Activated T-cell treated with anti-CD3 and anti-CD28 coated beads, Interleukin-2, amount 50 U/mL, for 72 hours (primary cell): Measurements from ENCODE around the gene LINGO4. TPM values are rescaled to one million over a fixed set of nuclear protein-coding genes. Genes with fewer than 3 reads are reported as not detected.

Experiments
- ATAC-seq, 2 donors: fragments of 150-1000 bp; cut with Tn5 transposase; replicated peaks in 1 of 2; 2 replicates each; pipeline ENCODE4 v1.10.0; 2021; ENCODE audit warnings: moderate library complexity in 2 of 2, mild to moderate bottlenecking in 1 of 2
- DNase-seq, 2 donors: peaks; one replicate each; pipeline ENCODE4 v3.0.0; 2021 to 2022; ENCODE audit warnings: mixed read lengths in 1 of 2
- H3K27ac Mint-ChIP-seq: one replicate; pipeline ENCODE4 v1.8.0; 2022; ENCODE audit warnings: mild to moderate bottlenecking, moderate library complexity, mixed read lengths
- H3K27me3 Mint-ChIP-seq: one replicate; pipeline ENCODE4 v1.8.0; 2022; ENCODE audit warnings: low read depth, mixed read lengths
- H3K36me3 Mint-ChIP-seq, 2 donors: one replicate each; pipeline ENCODE4 v1.8.0; 2022; ENCODE audit warnings: mixed read lengths in 2 of 2, mild to moderate bottlenecking in 1 of 2; ENCODE audit not compliant: insufficient read depth in 2 of 2
- H3K4me1 Mint-ChIP-seq: one replicate; pipeline ENCODE4 v1.8.0; 2022; ENCODE audit warnings: low read depth, mixed read lengths
- H3K4me3 Mint-ChIP-seq, 2 donors: one replicate each; pipeline ENCODE4 v1.8.0; 2022; ENCODE audit warnings: mild to moderate bottlenecking in 2 of 2, mixed read lengths in 2 of 2, moderate library complexity in 2 of 2
- H3K9me3 Mint-ChIP-seq, 2 donors: one replicate each; pipeline ENCODE4 v1.8.0; 2022; ENCODE audit warnings: mixed read lengths in 2 of 2
- total RNA-seq, 2 donors: library from RNA; stranded (reverse); gene quantifications; one replicate each; pipeline ENCODE4 v1.2.3, GENCODE V29; 2022

LINGO4 gene
- total RNA-seq, 2 donors from 2014 or later, result 0.19 to 0.88 TPM

GRCh38 chr1:151830055-151830454, 24.8 kb upstream of the LINGO4 start:
- Mint-ChIP-seq H3K4me1 (peaks cover 97% of the 10 kb centered on the region), H3K36me3 (no peaks in the 10 kb centered on the region), H3K4me3 (peak overlapping the region; percentile 81 to 82), H3K9me3 (no peaks in the 10 kb centered on the region), H3K27me3 (no peaks in the 10 kb centered on the region), H3K27ac (peak overlapping the region; percentile 59)
- DNase-seq (no peak), ATAC-seq (no peak)

GRCh38 chr1:151829352-151830046, 24.3 kb upstream of the LINGO4 start:
- Mint-ChIP-seq H3K27me3 (no peaks in the 10 kb centered on the region), H3K9me3 (no peaks in the 10 kb centered on the region), H3K36me3 (no peaks in the 10 kb centered on the region), H3K4me1 (peaks cover 98% of the 10 kb centered on the region), H3K4me3 (peak overlapping the region; percentile 81 to 82), H3K27ac (peak overlapping the region; percentile 59)
- DNase-seq (no peak), ATAC-seq (peak; percentile 15 to 35)

- no peaks in the 10 kb centered on the region for H3K27me3 Mint-ChIP-seq
- H3K27ac Mint-ChIP-seq, result peak overlapping the region; percentile 59
- H3K4me3 Mint-ChIP-seq, result peak overlapping the region; percentile 81 to 82
- DNase-seq (no peak), ATAC-seq (no peak)
- H3K4me1 Mint-ChIP-seq, result peaks cover 92% of the 10 kb centered on the region
- H3K9me3 Mint-ChIP-seq, result no peaks in the 10 kb centered on the region
- no peaks in the 10 kb centered on the region for H3K36me3 Mint-ChIP-seq
Observed at GRCh38 chr1:151828921-151829320, 23.7 kb upstream of the LINGO4 start.

- Mint-ChIP-seq H3K4me1 (peaks cover 90% of the 10 kb centered on the region), H3K27me3 (no peaks in the 10 kb centered on the region), H3K27ac (peak overlapping the region; percentile 53), H3K9me3 (no peaks in the 10 kb centered on the region), H3K4me3 (peak overlapping the region; percentile 81 to 82), H3K36me3 (no peaks in the 10 kb centered on the region)
- DNase-seq (no peak), ATAC-seq (no peak)
Observed at GRCh38 chr1:151827853-151828252, 22.6 kb upstream of the LINGO4 start.

- DNase-seq, result no peak
- Mint-ChIP-seq H3K4me3 (peak overlapping the region; percentile 24 to 39), H3K27me3 (no peaks in the 10 kb centered on the region), H3K27ac (peak overlapping the region; percentile 81), H3K36me3 (no peaks in the 10 kb centered on the region), H3K9me3 (no peaks in the 10 kb centered on the region), H3K4me1 (peaks cover 90% of the 10 kb centered on the region)
- no peak for ATAC-seq
Observed at GRCh38 chr1:151825751-151826660, 20.8 kb upstream of the LINGO4 start.

- Mint-ChIP-seq H3K27ac (peak overlapping the region; percentile 9), H3K4me3 (peak overlapping the region; percentile 18 to 39)
- DNase-seq, result no peak
Observed at GRCh38 chr1:151825204-151825603, 20.0 kb upstream of the LINGO4 start.

GRCh38 chr1:151823175-151823574, 18.0 kb upstream of the LINGO4 start:
- Mint-ChIP-seq H3K27ac (peak overlapping the region; percentile 52), H3K4me3 (peak overlapping the region; percentile 54 to 84), H3K27me3 (no peaks in the 10 kb centered on the region), H3K36me3 (no peaks in the 10 kb centered on the region), H3K9me3 (no peaks in the 10 kb centered on the region), H3K4me1 (peaks cover 90% of the 10 kb centered on the region)
- DNase-seq (no peak), ATAC-seq (no peak)

More at GRCh38 chr1:151825204-151825603, 20.0 kb upstream of the LINGO4 start:
- Mint-ChIP-seq H3K36me3 (no peaks in the 10 kb centered on the region), H3K9me3 (no peaks in the 10 kb centered on the region), H3K27me3 (no peaks in the 10 kb centered on the region), H3K4me1 (peaks cover 90% of the 10 kb centered on the region)
- ATAC-seq, result no peak

- ATAC-seq, result peak; percentile 51 to 62
- peak overlapping the region; percentile 89 for H3K27ac Mint-ChIP-seq
- peaks cover 82% of the 10 kb centered on the region for H3K4me1 Mint-ChIP-seq
- peak overlapping the region; percentile 54 to 84 for H3K4me3 Mint-ChIP-seq
- H3K36me3 Mint-ChIP-seq, result no peaks in the 10 kb centered on the region
- peak; percentile 73 to 78 for DNase-seq
- no peaks in the 10 kb centered on the region for H3K27me3 Mint-ChIP-seq
- no peaks in the 10 kb centered on the region for H3K9me3 Mint-ChIP-seq
Observed at GRCh38 chr1:151822404-151822803, 17.2 kb upstream of the LINGO4 start.

- no peaks in the 10 kb centered on the region for H3K9me3 Mint-ChIP-seq
- no peaks in the 10 kb centered on the region for H3K36me3 Mint-ChIP-seq
- peak; percentile 27 for ATAC-seq
- no peaks in the 10 kb centered on the region for H3K27me3 Mint-ChIP-seq
- DNase-seq, result no peak
- peak overlapping the region; percentile 70 for H3K27ac Mint-ChIP-seq
- H3K4me3 Mint-ChIP-seq, result peak overlapping the region; percentile 55 to 68
- peaks cover 76% of the 10 kb centered on the region for H3K4me1 Mint-ChIP-seq
Observed at GRCh38 chr1:151820940-151821339, 15.7 kb upstream of the LINGO4 start.

- peak overlapping the region; percentile 70 for H3K27ac Mint-ChIP-seq
- H3K27me3 Mint-ChIP-seq, result no peaks in the 10 kb centered on the region
- H3K9me3 Mint-ChIP-seq, result no peaks in the 10 kb centered on the region
- peak overlapping the region; percentile 55 to 68 for H3K4me3 Mint-ChIP-seq
- H3K36me3 Mint-ChIP-seq, result no peaks in the 10 kb centered on the region
- peaks cover 74% of the 10 kb centered on the region for H3K4me1 Mint-ChIP-seq
- ATAC-seq (peak; percentile 63 to 70), DNase-seq (peak; percentile 46 to 61)
Observed at GRCh38 chr1:151819976-151820623, 14.9 kb upstream of the LINGO4 start.

GRCh38 chr1:151819227-151819835, 14.1 kb upstream of the LINGO4 start:
- Mint-ChIP-seq H3K4me1 (peaks cover 68% of the 10 kb centered on the region), H3K36me3 (no peaks in the 10 kb centered on the region), H3K9me3 (no peaks in the 10 kb centered on the region), H3K27me3 (no peaks in the 10 kb centered on the region), H3K27ac (peak overlapping the region; percentile 81), H3K4me3 (peak overlapping the region; percentile 4 to 68)
- no peak for ATAC-seq
- no peak for DNase-seq

- DNase-seq, result no peak
- Mint-ChIP-seq H3K4me1 (peaks cover 54% of the 10 kb centered on the region), H3K9me3 (no peaks in the 10 kb centered on the region), H3K27ac (no peak overlapping the region), H3K27me3 (no peaks in the 10 kb centered on the region), H3K4me3 (no peak overlapping the region), H3K36me3 (no peaks in the 10 kb centered on the region)
- no peak for ATAC-seq
Observed at GRCh38 chr1:151817353-151817730, 12.1 kb upstream of the LINGO4 start.
